NCI-H2107 treated with DMSO at 0.1 percent for 48 hours (cell line): Measurements from ENCODE around the gene TANK.
"Not testable (repeated sequence)": the region's sequence is repeated elsewhere in the genome, so short reads cannot be mapped to it uniquely, and the experiment has no call there.

Source experiments
- DNase-seq: peaks from one replicate; lab custom pipeline; 2025; ENCODE audit not compliant: unreplicated experiment; lab: John Stamatoyannopoulos, UW

TANK gene

GRCh38 chr2:161257123-161257952, 97.1 kb downstream of the TANK start:
- DNase-seq: no peak

GRCh38 chr2:161265874-161266273, 105.6 kb downstream of the TANK start:
- DNase-seq: peak; percentile 93

GRCh38 chr2:161269111-161269510, 108.9 kb downstream of the TANK start:
- no peak for DNase-seq

- peak; percentile 77 for DNase-seq
These were observed 113.0 kb downstream of the TANK start for GRCh38 chr2:161273038-161273760.

GRCh38 chr2:161278564-161279229, 118.5 kb downstream of the TANK start:
- DNase-seq: not testable (repeated sequence)

- DNase-seq: not testable (repeated sequence)
These were observed 119.1 kb downstream of the TANK start for GRCh38 chr2:161279230-161279815.

- not testable (repeated sequence) for DNase-seq
These were observed 120.7 kb downstream of the TANK start for GRCh38 chr2:161280906-161281323.

- DNase-seq: not testable (repeated sequence)
These were observed 121.5 kb downstream of the TANK start for GRCh38 chr2:161281615-161282310.

- DNase-seq: not testable (repeated sequence)
These were observed 122.0 kb downstream of the TANK start for GRCh38 chr2:161282311-161282644.

- DNase-seq: no peak
These were observed 123.7 kb downstream of the TANK start for GRCh38 chr2:161283926-161284325.
